Suprapubic skin (tissue), 4 donors: ENCODE measurements around the gene PCDHGB2. TPM values are rescaled to one million over a fixed set of nuclear protein-coding genes. Genes with fewer than 3 reads are reported as not detected.
"Not testable (repeated sequence)": the region's sequence is repeated elsewhere in the genome, so short reads cannot be mapped to it uniquely, and the experiment has no call there.

Source experiments
- DNase-seq, 2 donors: peaks; one replicate each; pipeline ENCODE4 v3.0.0-alpha.2; 2019; ENCODE audit warnings: low spot score in 2 of 2
- H3K27ac ChIP-seq: fragments of 200-600 bp; sonication (generic); one replicate; pipeline ENCODE4 v1.5.1; 2019
- H3K27me3 ChIP-seq: fragments of 200-600 bp; sonication (generic); one replicate; pipeline ENCODE4 v1.5.1; 2019
- H3K36me3 ChIP-seq: fragments of 200-600 bp; sonication (generic); one replicate; pipeline ENCODE4 v1.5.1; 2019
- H3K4me1 ChIP-seq: fragments of 200-600 bp; sonication (generic); one replicate; pipeline ENCODE4 v1.5.1; 2019
- H3K4me3 ChIP-seq: fragments of 200-600 bp; sonication (generic); one replicate; pipeline ENCODE4 v1.5.1; 2019; ENCODE audit warnings: mild to moderate bottlenecking
- H3K9me3 ChIP-seq: fragments of 200-600 bp; sonication (generic); one replicate; pipeline ENCODE4 v1.5.1; 2019
- EP300 ChIP-seq: sonication (generic); formaldehyde crosslinking; IDR thresholded peaks from one replicate; pipeline ENCODE4 v1.6.1; 2017; ENCODE audit warnings: antibody characterized with exemption
- POLR2A ChIP-seq, 2 donors: fragments of 450-650 bp; IDR thresholded peaks; one replicate each; pipeline ENCODE4 v1.6.1; 2017; ENCODE audit warnings: antibody characterized with exemption in 2 of 2, mild to moderate bottlenecking in 2 of 2, moderate library complexity in 2 of 2
- POLR2AphosphoS5 ChIP-seq, 3 donors: sonication (generic); formaldehyde crosslinking; IDR thresholded peaks; one replicate each; pipeline ENCODE4 v1.6.1; 2017; ENCODE audit warnings: antibody characterized with exemption in 3 of 3
- WGBS: methylation state at CpG from one replicate; pipeline ENCODE4 v1.1.5; 2018; 5-methylcytosine and 5-hydroxymethylcytosine counted together
- total RNA-seq, 4 donors: library from RNA; depleted of rRNA; stranded (reverse); fragments of >200 nt; gene quantifications; one replicate each; pipeline ENCODE4 v1.1.0, GENCODE V29; 2016
- TF ChIP-seq, protein P1 (sequence below), 2 donors: fragments of 200-600 bp in 1 of 2; fragments of 450-650 bp in 1 of 2; sonication (generic) in 1 of 2; IDR thresholded peaks; one replicate each; pipeline ENCODE4 v1.5.1; 2016 to 2019; ENCODE audit warnings: antibody characterized with exemption in 2 of 2, mild to moderate bottlenecking in 1 of 2, moderate library complexity in 1 of 2

Gene PCDHGB2
- total RNA-seq, 4 donors from 2014 or later, result 2.6 to 6.5 (median 3.8) TPM

DNA sequence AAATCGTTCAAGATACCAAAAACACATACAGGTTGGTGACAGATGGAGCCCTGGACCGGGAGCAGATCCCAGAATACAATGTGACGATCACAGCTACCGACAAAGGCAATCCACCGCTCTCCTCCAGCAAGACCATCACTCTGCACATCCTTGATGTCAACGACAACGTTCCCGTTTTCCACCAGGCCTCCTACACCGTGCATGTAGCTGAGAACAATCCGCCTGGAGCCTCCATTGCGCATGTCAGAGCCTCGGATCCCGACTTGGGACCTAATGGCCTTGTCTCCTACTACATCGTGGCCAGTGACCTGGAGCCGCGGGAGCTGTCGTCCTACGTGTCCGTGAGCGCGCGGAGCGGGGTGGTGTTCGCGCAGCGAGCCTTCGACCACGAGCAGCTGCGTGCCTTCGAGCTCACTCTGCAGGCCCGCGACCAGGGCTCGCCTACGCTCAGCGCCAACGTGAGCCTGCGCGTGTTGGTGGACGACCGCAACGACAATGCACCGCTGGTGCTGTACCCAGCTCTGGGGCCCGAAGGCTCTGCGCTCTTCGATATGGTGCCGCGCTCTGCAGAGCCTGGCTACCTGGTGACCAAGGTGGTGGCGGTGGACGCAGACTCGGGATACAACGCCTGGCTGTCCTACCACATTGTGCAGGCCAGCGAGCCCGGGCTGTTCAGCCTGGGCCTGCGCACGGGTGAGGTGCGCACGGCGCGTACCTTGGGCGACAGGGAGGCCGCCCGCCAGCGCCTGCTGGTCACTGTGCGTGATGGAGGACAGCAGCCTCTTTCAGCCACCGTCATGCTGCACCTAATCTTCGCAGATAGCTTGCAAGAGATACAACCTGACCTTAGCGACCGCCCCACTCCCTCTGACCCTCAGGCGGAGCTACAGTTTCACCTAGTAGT lies 12.0 kb downstream of the PCDHGB2 start:
- no peak overlapping the region for H3K4me3 ChIP-seq
- WGBS, result 31% methylated on average over 18 of the region's 69 CpGs
- TF ChIP-seq, protein P1, sequence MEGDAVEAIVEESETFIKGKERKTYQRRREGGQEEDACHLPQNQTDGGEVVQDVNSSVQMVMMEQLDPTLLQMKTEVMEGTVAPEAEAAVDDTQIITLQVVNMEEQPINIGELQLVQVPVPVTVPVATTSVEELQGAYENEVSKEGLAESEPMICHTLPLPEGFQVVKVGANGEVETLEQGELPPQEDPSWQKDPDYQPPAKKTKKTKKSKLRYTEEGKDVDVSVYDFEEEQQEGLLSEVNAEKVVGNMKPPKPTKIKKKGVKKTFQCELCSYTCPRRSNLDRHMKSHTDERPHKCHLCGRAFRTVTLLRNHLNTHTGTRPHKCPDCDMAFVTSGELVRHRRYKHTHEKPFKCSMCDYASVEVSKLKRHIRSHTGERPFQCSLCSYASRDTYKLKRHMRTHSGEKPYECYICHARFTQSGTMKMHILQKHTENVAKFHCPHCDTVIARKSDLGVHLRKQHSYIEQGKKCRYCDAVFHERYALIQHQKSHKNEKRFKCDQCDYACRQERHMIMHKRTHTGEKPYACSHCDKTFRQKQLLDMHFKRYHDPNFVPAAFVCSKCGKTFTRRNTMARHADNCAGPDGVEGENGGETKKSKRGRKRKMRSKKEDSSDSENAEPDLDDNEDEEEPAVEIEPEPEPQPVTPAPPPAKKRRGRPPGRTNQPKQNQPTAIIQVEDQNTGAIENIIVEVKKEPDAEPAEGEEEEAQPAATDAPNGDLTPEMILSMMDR (IDR thresholded peaks at IDR 0.05), result no peak
- TF ChIP-seq POLR2A (IDR thresholded peaks at IDR 0.05), result no peak
- no peak for TF ChIP-seq EP300
- TF ChIP-seq POLR2AphosphoS5 (IDR thresholded peaks at IDR 0.05), result no peak
- no peaks in the 10 kb centered on the region for H3K36me3 ChIP-seq
- H3K27ac ChIP-seq, result no peak overlapping the region
- H3K9me3 ChIP-seq, result peaks cover 62% of the 10 kb centered on the region
- DNase-seq, result no peak
- no peaks in the 10 kb centered on the region for H3K4me1 ChIP-seq
- peaks cover 12% of the 10 kb centered on the region for H3K27me3 ChIP-seq

DNA sequence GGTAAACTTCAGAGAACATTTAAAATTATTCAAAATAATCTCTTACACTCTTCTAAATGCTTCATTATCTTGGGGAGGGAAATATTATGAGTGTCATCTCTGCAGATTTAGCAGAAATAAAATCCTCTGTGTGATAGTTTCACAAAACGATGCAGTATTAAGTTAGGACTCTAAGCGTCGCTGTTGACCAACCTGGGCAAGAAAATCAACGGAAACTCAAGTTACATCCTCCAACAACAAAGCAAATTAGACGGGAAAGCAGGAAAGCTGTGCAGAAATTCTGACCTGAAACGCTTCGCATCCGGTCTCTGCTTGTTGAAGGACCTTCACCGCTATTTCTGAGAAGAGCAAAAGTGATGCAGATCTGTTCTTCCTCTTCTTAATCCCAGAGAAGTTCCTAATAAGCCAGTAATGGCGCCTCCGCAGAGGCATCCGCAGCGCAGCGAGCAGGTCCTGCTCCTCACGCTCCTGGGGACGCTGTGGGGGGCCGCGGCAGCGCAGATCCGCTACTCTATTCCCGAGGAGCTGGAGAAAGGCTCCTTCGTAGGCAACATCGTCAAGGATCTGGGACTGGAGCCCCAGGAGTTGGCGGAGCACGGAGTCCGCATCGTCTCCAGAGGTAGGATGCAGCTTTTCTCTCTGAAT lies 14.0 kb downstream of the PCDHGB2 start, which contains the start of gene PCDHGA6:
Gene PCDHGA6, plus strand, starts transcription at position 219 of the 645 bp plus-strand sequence. Its CDS starts 193 bp downstream, at position 412.
- Histone ChIP-seq H3K4me3 (peak within 1 kb of the TSS; percentile 29), H3K36me3 (no peaks in the 10 kb centered on the region), H3K4me1 (no peaks in the 10 kb centered on the region), H3K9me3 (peaks cover 60% of the 10 kb centered on the region), H3K27ac (no peak within 1 kb of the TSS), H3K27me3 (peaks cover 9% of the 10 kb centered on the region)
- 23% methylated on average over 23 of the region's 27 CpGs for WGBS
- TF ChIP-seq EP300 (no peak), POLR2AphosphoS5 (IDR thresholded peaks at IDR 0.05) (no peak), POLR2A (IDR thresholded peaks at IDR 0.05) (no peak)
- TF ChIP-seq, protein P1 (IDR thresholded peaks at IDR 0.05), result no peak
- no peak for DNase-seq

DNA sequence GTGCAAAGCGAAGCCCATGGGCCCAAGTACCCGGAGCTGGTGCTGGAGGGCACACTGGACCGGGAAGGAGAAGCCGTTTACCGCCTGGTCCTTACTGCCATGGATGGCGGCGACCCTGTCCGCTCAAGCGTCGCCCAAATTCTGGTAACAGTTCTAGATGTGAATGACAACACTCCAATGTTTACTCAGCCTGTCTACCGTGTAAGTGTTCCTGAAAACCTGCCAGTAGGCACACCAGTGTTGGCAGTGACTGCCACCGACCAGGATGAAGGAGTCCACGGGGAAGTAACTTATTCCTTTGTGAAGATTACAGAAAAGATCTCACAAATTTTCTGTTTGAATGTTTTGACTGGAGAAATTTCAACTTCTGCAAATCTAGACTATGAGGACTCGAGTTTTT lies 14.8 kb downstream of the PCDHGB2 start:
- peaks cover 9% of the 10 kb centered on the region for H3K27me3 ChIP-seq
- WGBS, result 65% methylated on average over 13 of the region's 14 CpGs

DNA sequence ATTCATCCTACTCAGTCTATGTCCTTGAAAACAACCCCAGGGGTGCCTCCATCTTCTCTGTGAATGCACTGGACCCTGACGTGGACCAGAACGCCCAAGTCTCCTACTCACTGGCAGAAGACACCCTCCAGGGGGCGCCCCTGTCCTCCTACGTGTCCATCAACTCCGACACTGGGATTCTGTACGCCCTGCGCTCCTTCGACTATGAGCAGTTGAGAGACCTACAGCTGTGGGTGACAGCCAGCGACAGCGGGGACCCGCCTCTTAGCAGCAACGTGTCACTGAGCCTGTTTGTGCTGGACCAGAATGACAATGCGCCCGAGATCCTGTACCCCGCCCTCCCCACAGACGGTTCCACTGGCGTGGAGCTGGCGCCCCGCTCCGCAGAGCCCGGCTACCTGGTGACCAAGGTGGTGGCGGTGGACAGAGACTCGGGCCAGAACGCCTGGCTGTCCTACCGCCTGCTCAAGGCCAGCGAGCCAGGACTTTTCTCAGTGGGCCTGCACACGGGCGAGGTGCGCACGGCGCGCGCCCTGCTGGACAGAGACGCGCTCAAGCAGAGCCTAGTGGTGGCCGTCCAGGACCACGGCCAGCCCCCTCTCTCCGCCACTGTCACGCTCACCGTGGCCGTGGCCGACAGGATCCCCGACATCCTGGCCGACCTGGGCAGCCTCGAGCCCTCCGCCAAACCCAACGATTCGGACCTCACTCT lies 15.8 kb downstream of the PCDHGB2 start:
- H3K36me3 ChIP-seq, H3K4me1 ChIP-seq, H3K27me3 ChIP-seq, DNase-seq, H3K27ac ChIP-seq, H3K4me3 ChIP-seq: not testable (repeated sequence)
- H3K9me3 ChIP-seq, result peaks cover 59% of the 10 kb centered on the region
- 50% methylated on average over 13 of the region's 48 CpGs for WGBS

More for the DNA sequence above, 14.8 kb downstream of the PCDHGB2 start:
- TF ChIP-seq POLR2A (IDR thresholded peaks at IDR 0.05), result no peak
- TF ChIP-seq POLR2AphosphoS5 (IDR thresholded peaks at IDR 0.05), result no peak
- TF ChIP-seq, protein P1 (IDR thresholded peaks at IDR 0.05), result no peak
- TF ChIP-seq EP300, result no peak
- Histone ChIP-seq H3K4me3 (no peak overlapping the region), H3K27ac (no peak overlapping the region), H3K9me3 (peaks cover 60% of the 10 kb centered on the region), H3K36me3 (no peaks in the 10 kb centered on the region), H3K4me1 (no peaks in the 10 kb centered on the region)
- no peak for DNase-seq

DNA sequence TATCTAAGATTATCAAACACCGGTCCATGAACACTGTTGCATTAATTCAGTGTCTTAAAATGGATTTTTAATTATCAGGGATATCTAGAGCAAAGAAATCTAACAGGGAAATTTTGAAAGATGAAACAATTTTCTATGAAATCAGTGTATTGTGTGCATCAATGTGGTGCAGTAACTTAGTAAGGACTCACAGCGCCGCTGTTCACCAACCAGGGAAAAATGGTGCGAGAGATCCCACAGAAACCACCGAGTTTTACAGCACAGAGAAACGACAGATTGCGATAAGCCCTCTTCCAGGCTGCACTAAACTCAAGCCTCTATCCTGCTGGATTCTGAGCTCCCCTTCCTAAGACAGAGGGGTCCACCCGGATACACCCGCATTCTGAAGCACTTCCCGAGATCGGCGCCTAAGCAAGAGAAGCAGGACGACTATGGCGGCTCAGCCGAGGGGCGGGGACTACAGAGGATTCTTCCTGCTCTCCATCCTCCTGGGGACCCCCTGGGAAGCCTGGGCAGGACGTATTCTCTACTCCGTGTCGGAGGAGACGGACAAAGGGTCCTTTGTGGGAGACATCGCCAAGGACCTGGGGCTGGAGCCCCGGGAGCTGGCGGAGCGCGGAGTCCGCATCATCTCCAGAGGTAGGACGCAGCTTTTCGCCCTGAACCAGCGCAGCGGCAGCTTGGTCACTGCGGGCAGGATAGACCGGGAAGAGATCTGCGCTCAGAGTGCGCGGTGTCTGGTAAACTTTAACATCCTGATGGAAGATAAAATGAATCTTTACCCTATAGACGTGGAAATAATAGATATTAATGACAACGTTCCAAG lies 22.9 kb downstream of the PCDHGB2 start, which contains the start of gene PCDHGA7:
Gene PCDHGA7, plus strand, starts transcription at position 274 of the 826 bp plus-strand sequence. Its CDS starts 158 bp downstream, at position 432.
- H3K9me3 ChIP-seq, result peaks cover 56% of the 10 kb centered on the region
- H3K4me3 ChIP-seq, result peak within 1 kb of the TSS; percentile 17
- WGBS, result 14% methylated on average over 35 of the region's 37 CpGs

More for the DNA sequence above, 22.9 kb downstream of the PCDHGB2 start, which contains the start of gene PCDHGA7:
- H3K27me3 ChIP-seq, result no peaks in the 10 kb centered on the region
- no peak for TF ChIP-seq POLR2AphosphoS5 (IDR thresholded peaks at IDR 0.05)
- TF ChIP-seq EP300, result no peak
- TF ChIP-seq, protein P1 (IDR thresholded peaks at IDR 0.05), result no peak
- TF ChIP-seq POLR2A (IDR thresholded peaks at IDR 0.05), result no peak
- no peak for DNase-seq
- no peaks in the 10 kb centered on the region for H3K36me3 ChIP-seq
- H3K27ac ChIP-seq, result no peak within 1 kb of the TSS
- no peaks in the 10 kb centered on the region for H3K4me1 ChIP-seq
